ENCODE data around the gene YTHDF1.

Gene YTHDF1

DNA sequence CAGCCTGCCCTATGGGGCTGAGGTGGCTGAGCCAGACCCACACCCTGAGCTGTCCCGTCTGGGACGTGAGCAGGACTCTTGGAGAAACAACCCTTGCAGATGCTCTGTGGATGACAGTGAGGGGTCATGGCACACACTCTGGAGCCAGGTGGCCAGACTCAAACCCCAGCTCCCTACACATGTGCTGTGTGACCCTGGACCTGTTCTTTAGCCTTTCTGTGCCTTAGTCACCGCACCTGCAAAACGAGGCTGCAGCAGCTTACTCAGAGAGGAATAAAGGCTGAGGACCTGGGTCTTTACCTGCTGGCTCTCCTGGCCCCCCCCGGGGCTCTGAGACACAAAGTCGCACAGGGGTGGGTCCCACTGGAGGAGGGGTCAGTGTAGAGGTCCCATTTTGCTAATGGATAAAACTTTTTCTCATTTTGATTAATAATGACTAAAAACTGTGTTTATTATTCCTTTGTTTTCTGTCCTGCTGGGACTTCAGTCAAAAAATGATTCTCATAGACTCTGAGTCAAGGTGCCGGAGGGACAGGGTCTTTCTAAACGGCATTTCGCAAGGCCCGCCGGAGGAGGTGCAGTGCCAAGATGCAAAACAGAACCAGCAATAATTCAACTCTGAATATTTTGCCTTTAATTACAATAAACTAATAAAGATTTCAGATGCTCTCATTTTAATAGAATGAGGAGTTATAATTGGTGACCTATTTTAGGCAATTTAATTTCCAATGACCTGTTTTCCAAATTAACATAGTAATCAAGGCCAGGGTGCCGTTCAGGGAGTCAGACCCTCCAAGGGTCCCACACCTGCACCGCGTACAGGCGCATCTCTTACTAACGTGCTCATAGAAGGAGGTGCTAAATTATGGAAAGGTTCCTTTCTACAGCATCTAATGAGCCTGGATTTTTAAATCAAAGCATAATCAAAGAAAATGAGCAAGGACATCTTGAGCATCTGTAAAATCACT, 62.4 kb downstream of the YTHDF1 start:
- no peak for DNase-seq

DNA sequence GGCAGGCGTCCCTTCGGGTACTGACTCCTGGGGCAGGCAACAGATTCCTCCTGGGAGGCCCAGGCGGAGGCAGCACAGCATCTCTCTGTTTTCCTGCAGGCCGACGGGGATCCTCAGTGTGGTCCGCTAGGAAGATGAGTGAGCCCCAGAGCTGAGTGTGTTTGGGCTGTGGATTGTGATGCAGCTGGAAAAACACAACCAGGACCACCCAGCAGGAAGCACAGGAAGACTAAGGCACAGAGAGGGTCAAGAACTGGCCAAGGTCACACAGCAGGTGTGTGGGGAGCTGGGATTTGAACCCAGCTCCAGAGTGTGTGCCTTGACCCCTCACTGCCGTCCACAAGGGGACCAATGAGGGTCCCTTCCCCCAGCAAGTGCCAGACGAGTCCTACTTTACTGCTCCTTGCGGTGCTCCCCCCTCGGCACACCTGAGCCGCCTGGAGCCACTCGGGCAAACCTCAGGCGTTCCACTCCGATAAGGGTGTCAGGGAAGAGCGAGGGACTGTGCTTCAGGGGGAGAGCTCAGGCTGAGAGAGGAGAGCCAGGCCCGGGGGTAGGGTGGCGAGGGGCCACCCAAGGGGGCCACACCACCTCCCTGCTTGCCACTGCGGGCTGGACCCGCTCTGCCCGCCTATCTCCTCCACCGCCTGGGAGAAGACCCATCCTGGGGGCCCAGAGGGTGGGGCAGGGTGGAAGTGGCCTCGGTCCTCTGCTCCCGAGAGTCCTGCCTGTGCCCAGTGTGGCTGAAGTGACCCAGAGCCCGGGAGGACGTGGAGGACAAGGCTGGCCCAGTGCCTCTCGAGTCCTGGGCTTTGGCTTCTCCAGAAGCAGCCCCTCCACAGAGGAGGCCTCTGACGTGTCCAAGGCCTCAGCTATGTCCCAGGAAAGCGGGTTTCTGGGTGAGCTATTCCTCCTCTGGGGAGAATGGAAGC, 63.3 kb downstream of the YTHDF1 start:
- DNase-seq = no peak

DNA sequence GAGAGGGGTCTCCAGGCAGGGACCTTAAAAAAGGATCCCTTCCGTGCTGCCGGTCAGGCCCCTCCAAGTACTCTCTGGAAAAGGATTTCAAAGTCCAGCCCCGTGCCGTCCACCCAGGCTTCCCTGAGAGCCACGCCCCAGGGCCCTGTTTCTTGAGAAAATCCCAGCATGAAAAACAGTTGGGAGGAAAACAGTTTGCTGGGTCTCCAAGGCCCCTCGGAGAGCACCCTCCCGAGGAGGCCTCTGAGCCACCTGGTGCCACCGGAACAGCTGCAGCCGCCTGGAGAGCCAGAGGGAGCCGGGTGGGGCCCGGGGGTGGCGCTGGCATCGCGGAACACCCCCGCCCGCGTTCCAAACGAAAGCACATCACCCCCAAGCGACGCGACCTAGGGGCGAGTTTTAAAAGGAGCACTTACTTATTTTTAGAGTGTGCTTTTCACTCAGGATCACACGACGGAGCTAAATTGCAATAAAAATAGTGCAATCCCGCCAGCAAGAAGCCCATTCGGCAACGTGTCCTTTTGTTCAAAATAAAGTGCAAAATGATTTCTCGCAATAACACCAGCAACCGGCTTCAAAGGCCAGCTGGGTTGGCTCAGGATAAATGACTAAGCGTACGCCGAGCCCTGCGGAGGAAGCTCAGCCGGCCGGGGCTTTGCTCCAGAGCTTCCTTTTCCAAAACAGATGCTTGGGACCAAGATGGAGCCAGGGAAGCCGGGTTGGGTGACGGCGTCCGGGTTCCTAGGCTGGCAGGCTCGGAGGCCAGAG, 64.2 kb downstream of the YTHDF1 start:
- no peak for DNase-seq

DNA sequence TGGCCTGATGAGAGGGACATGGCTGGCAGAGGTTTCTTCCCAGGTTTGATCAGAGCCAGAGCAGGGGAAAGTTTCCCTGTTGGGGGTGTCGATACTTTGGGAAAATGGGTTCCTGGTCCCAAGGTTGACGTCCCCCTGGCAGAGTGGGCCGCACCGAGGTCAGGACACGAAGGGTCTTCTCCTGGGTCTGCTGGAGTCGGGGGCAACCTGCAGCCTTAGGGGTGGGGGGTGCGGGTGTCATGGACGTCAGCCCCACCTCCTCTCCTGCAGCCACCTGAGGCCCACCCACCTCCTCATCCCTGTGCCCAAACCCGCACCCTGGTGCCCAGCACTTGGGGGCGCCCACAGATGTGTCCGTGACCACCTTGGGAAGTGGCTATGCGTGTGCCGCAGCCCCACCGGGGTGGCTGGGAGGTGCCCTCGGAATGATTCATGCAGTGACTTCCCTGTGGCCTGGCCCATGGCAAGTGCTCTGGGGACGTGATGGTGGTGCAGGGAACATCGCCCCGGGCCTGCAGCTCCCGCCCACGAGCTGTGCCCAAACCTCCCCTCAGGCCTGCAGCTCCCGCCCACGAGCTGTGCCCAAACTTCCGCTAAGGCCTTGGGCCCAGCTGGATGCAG, 64.9 kb downstream of the YTHDF1 start:
- no peak for DNase-seq

DNA sequence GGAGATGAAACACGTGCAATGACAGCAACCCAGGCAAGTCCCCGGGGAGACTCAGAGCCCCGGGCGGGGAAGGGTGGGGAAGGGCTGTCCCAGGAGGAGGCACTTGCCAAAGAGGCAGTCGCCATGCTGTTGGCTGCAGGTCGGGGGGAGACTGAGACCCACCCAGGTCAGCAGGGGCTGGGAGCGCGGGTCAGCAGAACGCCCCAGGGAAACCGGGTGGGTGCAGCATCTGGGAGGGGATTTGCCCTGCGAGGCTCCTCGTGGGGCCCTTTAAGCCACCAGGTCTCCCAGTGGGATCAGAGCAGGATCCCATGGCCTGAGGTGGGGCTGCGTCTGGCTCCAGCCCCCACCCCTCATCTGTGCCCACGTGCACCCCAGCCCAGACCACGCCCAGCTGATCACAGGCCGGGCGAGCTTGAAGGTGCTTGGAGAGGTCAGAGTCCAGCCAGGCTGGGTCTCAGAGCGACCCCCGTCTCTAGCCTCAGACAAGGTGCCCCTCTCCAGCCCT, 65.5 kb downstream of the YTHDF1 start:
- no peak for DNase-seq

GRCh38 chr20:63149531-63150192, 66.3 kb downstream of the YTHDF1 start:
- no peak for DNase-seq

GRCh38 chr20:63148696-63149095, 67.2 kb downstream of the YTHDF1 start:
- no peak for DNase-seq

- DNase-seq = no peak
These were observed 68.4 kb downstream of the YTHDF1 start for GRCh38 chr20:63147532-63147931.

All from activated gamma-delta T cell treated with Interleukin-2 at 50 U/mL for 16 hours (primary cell).